Measurements from ENCODE around the gene SLC35F3.

The SLC35F3 gene

DNA sequence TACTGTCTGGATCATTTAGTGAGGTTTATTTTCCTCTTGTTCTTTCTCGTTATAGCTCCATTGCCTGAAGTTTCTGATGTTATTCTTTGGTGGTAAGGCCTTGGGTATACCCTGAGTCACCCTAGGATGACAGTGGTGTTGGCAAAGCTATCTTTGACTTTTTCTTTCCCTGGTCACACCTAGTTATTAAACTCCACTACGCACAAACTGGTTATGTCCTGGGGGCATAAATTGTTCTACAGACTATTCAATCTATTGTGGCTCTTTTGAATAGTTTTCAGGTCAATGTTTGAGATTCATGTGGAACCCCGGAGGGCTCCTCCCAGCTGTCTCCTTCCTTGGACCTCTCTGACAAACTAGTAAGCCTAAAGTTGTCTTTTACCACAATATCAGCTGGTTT lies 157.7 kb downstream of the SLC35F3 start:
- DNase-seq, result no peak

DNA sequence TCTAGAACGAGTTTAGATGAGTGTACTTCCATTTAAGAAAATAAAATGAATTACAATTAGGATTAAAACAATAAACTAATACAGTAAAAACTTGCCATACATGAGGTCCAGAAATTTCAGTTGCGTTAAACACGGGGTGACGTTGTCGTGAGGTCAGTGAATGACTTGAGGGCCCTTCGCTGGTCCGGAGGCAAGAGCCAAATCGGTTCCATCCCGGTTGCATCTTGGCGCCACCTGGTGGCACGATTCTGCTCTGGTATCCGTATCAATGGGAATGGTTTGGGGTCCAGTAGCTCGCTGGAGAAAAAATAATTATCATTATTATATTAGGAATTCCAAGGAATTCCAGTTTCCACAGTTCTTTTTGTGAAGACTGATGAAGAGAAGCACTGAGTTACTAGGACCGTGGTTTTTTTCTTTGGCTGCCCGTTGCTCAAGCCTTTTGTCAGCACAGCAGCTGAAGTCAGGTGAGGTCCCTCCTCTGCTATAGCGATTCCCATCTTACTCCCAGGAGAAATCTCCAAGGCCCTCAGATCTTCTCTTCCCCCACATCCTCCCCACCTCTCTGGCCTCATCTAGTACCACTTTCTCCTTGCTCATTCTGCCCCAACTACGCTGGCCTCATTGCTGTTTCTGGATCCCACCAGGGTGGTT lies 161.4 kb downstream of the SLC35F3 start:
- DNase-seq, result peak; percentile 77

DNA sequence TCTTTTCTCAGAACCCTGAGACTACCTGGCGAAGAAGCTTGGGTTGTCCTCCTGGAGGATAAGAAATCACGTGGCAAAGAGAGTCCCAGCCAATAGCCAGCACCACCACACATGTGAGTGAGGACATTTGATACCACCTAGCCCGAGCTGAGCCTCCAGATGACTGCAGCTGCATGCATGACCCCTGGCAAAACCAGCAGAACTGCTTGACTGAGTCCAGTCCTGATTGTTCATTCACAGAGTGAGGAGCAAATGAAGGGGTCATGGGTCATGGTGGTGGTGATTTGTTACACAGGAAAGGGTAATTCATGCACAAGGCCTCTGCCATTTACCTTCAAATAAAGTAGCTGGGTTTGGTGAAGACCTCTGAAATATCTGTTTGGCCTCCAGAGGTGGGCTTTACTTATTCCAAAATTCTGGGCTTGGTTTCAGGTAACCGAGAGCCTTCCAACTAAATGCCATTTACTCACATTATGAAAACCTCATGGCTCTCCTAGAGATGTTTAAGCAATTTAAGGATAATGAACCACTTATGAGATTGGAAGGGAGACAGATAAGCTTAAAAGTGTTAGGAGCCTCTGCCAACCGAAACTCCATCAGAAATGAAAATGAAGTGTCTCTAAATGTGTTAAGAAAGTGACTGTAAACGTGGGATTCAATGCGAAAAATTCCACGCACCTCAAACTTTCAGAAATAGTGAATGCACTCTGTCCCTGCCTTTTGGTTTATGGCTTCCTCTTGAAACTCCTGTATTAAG lies 163.3 kb downstream of the SLC35F3 start:
- DNase-seq, result no peak

DNA sequence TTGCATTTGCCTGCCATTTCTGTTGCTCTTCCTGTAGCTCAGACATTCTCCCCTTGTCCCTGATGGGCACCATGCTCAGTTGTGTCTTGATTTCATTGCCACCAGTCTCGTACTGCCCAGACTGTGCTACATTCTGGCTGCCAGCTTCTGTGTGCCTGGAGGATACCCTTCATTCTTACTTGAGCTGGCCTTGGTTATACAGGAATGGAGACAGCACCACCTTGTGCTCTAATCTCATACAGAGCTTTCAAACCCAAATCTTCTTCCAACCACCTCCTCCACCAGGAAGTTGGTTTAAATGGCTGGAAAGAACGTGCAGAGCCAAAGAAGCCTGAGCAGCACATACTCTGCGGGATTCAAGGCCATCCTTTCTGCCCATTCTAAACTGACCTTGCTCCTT lies 165.3 kb downstream of the SLC35F3 start:
- DNase-seq, result no peak

DNA sequence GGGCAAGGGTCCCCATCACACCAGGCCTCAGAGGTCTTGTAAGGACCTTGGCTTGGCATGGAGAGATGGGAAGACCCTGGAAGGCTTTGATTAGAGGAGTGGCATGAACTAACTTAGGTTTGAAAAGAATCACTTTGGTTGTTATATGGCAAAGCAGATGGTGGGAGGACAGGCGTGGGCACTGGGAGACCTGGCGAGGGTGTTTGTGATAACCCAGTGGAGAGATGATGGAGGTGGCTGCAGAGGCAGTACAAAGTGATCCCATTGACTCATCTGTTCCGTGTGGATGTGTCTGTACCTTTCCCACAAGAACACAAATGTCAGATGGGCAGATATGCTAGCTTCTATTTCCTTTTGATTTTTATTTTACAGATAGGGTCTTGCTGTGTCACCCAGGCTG lies 168.3 kb downstream of the SLC35F3 start:
- no peak for DNase-seq

DNA sequence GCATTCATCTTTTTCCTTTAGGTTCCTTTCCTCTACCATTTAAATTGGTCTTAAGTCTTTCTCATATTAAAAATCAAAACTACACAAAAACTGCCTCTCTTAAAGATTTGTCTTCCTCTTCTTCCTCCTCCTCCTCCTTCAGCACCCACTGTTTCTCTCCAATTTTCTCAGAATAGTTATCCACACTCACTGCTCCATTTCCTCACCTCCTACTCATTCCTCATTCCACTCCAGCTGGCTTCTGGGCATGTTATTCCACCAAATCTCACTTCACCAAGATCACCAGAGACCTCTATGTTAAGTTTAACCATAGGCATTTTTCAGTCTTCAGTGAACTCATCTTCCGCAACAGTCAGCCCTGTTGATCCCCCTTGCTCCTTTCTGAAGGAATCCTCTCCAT lies 173.7 kb downstream of the SLC35F3 start:
- DNase-seq, result no peak

DNA sequence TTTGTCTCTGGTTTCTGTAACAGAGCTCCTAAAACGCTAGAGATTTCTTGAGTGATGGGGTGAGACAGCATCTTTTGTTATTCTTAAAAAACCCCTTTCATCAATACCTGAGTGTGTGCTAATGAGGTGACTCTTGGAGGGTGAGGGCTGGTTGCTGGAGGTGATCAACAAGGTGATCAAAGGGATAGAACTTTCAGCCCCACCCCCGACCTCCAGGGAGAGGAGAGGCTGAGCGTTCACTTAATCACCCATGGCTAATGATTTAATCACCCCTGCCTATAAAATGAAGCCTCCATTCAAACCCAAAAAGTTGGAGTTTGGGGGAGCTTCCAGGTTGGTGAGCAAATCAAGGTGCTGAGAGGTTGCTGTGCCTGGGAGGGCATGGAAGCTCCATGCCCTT lies 175.4 kb downstream of the SLC35F3 start:
- no peak for DNase-seq

DNA sequence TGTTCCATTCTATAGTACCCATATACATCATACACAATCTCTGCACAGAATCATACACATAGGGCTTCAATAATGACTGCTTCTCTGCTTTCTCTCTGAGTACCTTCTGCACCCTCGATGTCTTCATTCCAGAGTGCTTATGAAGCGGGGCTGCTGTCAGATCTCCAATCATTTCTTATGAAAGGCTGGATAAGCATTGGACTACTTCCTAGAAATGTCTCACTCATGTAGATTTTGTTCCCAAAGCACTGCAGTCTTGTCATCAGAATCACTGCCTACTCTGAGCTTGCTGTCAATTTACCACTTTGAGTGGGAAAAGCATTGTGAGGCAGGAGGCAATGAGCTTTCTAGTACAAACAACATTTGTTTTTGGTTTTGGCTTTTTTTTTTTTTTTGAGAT lies 179.0 kb downstream of the SLC35F3 start:
- DNase-seq, result no peak

DNA sequence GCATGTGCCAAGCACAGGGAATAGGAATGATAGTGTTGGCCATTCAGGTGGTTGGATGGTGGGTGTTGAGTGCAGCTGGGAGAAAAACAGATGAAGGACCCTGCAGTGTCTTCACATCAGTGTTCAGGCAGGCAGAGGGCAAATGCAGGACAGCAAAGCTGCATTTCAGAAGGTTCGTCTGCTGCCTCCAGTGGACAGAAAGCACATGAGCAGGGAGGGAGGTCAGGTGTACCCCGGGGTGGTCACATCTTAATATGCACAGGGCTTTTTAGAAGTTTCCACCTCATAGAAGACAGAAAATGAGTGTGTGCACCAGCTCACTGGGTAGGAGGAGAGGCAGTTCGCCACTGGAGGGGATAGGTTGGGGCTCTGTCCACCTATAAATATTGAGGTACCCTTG lies 184.9 kb downstream of the SLC35F3 start:
- DNase-seq, result no peak

DNA sequence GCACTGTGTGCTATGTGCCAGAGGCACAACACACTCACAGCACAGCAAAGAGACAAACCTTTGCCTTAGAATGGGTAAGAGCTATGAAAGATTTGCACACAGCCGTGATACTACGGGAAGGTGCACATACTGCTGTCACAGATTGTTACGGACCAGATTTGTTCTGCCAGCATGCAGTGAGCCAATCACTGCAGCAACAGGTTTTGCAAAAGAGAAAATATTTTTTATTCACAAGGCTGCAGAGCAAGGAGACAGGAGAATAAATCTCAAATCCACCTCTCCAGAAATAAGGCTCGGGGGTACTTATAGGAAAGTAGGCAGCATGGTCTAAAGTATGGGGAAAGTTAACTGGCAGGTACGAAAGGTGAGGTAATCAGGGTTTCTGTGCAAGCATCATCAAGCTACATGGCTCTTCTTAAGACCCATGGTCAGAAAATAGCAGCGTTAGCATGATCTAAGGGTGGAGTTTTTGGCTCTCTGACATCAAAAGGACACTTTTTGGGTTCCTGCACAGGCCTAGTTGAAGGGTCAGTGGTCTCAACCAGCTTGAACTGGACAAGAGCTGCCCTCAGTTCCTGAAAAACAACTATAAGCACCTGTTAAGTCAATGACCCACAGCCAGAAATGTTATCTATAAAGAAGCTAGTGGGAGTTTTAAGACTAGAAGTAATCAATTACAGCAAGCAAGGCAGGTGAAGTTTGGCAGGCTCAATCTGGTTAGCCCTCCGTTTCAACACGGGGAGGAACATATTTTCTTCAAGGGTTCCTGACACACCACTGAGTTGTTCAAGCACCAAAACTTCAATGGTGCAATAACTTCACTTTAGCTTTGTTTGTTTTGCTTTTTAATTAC lies 186.0 kb downstream of the SLC35F3 start:
- no peak for DNase-seq

DNA sequence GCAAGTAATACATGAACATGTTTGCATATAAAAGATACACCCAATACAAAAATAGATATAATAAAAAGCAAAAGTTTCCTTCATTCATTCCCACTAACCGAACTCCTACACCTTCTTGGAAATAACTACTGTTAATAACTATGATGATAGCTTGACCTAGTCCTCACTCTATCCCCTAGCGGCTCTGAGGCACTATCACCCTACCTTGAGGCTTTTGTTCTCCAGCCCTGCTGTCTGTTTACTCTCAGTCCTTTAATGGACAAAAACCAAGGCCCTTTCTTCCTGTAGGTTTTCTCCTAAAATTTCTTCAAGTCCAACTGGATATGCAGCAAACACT lies 186.6 kb downstream of the SLC35F3 start:
- DNase-seq, result no peak

DNA sequence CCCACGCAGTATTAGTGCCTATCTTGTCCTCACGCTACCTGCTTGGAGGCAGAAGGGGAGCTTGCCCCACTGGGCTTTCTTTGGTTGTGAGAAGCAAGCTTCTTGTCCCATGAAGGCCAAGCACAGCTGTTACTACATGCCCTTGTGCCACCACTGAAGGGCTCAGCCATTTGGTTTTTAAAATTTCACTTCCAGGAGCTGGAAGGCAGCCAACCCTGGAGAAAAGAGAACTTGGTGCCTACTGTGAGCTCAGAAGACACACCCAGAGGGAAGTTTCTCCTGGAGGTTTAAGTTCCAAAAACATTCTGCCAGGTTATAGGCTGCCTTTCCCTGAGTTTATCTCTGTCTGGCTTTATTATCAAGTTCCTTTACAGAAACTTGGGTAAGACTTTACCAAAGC lies 187.4 kb downstream of the SLC35F3 start:
- DNase-seq, result no peak

DNA sequence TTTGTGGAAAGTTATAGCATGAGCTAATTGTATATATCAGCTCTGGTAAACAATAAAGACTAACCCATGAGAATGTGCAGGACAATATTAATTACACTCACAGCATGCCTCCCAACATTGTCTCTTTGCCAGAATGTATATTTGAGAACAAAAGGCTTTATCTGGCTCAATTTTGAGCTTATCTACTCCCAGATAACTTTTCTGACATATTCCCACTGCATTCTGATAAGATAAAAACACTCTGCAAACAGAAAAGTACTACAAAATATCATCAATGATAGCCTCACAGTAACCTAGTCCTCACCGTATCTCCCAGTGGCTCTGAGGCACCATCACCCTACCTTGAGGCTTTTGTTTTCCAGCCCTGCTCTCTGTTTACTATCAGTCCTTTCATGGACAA lies 188.6 kb downstream of the SLC35F3 start:
- DNase-seq, result no peak

DNA sequence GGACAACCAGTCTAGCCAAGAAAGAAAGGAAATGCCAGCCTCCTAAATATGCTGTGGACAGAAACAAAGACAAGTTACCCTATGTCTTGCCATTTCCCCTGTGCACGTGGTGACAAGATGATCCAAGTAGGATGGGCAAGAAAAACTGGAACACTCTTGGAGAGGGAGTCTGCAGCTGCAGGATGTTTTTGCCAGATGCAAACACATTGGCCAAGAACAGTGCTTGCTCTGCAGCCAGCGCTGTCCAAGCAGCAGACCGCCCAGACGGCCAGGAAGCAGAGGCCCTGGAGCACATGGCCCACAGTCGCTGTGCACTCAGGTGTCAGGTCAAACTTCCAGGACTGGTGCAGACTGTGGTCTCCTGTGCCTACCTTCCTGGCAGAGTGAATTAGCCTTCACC lies 189.3 kb downstream of the SLC35F3 start:
- DNase-seq, result no peak

DNA sequence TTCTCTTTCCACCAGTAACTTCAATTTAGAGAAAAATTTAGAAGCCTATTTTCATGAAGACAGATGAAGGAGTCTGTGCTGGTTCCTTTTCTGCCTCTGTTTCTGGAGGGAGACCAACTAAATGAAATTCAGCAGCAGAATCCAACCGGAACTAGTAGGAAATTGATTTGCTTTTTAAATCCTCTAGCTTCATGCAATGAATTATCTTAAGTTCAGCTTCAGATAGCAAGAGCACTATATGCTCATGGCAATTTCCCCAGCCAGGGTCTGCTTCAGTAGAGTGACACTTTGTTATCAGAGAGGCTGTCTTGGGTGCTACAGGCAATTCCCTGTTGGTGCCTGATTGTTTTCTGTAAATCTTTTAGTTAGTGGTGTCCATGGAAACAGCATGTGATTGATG lies 189.7 kb downstream of the SLC35F3 start:
- no peak for DNase-seq

DNA sequence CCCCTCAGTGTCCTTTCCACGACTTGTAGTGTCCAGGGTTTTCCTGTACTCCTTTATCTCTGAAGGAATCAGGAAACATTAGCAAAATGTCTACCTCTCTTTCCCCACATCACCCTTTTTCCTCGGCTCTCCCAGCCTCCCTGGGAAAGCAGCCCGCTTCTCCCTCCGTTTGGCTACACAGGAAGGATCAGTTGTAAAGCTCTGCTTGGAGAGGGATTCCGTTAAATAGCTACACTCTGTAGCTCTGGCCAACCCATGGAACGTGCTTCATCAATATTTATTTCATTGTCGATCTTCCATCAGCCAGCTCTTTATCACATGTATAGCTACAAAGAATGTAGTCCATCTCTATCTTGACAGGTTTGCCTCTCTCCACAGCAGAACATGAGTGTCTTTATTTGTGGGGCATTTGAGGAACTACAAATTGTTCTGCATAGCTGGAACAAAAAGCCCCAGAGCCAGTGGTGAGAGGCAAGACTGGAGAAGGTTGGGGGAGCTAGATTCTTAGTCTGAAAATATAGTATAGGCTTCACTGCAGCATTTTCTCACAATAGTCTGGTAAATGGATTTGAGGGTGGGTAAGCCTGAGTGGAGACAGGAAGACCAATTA lies 191.8 kb downstream of the SLC35F3 start:
- DNase-seq, result no peak

DNA sequence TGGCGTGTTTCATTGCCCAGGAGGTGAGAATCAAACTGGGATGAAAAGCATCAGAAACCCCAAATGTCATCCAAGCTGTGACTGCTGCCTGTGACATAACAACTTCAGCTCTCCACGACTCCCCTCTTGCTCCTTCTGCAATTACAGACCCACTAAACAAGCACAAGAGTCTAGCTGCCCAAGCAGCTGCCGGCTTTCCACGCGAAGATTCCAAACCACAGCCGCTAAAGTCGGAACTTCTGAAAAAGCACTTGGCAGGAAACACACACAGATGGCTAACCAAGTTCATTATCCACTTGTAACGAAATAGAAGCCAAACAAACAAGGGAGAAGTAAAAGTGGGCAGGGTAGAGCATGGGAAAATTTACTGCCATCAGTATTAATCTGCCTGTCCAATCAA lies 198.1 kb downstream of the SLC35F3 start:
- no peak for DNase-seq

DNA sequence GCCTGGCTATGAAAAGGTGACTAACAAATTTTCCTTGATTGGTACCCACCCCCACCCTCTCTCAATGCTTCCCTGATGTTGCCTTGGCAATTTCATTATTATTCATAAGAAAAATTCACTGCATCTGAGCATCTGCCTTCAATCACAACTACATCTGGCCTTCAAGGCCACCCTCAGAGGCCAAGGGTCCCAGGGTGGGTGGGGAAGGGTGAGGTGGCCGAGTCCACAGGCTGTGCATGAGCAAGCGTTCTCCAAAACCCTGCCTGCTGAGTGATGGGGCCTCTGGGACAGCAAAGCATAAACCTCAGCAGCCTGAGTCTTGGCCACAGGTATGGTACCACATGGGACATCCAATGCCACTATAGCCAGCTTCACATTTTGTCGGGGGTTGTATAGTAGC lies 198.7 kb downstream of the SLC35F3 start:
- no peak for DNase-seq

DNA sequence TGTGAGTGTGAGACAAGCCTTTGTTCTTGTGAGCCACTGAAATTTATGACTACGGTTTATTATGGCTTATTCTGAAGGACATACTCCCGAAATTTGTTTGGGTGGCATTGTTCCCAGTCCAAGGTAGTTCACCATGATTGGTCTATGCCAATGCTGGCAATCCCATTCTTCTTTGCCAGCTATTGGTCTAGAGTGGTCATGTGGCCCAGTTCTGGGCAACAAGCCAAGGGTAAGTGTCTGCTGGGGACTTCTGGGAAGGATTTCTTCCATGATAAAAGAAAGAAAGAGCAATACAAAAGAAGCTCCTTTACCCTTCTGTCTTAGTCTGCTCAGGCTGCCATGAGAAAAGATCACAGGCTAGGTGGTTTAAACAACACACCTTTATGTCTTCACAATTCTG lies 201.6 kb downstream of the SLC35F3 start:
- DNase-seq, result no peak

DNA sequence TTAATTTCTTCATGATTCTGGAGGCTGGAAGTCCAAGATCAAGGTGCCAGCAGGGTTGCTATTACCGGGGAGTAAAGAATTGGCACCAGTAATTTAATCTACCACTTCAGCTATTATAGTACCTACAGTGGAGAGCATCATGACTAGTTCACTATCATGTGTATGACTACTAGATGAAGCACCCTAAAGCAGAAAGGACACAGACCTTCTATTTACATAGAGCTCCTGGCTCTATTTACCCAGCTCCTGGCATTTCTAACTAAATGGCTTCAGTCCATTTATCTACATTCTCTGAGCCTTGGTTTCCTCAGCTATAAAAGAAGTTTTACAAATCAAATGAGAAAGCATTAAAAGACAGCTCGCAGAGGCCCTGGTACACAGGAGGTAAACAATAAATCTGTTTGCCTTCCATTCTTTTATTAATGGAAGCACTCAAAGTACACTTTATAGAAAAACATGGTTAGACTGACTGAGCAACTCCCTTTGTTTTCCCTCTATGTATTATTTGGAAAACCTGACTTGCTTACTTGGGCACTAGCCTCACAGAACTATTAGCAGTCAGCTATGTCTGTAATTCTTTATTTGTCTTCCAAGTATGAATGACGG lies 203.0 kb downstream of the SLC35F3 start:
- peak; percentile 79 for DNase-seq

DNA sequence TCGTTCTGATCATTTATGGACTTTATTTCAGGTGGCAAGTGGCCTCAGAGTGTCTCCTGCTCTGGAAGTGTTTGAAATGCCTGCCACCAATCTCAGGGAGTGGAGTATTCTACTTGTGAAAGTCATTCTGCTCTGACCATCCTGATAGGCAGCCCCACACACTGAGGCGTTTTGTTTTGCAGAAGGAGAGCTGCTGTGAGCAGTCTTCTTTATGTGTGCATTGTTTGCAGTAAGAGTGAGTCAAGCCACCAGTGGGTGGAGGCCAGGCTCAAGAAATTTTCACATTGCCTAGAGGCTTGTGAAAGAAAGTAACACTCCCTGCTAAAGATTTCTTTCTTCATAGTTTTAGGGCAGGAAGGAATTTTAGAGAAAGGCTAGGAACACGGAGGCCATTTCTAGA lies 204.4 kb downstream of the SLC35F3 start:
- DNase-seq, result no peak

DNA sequence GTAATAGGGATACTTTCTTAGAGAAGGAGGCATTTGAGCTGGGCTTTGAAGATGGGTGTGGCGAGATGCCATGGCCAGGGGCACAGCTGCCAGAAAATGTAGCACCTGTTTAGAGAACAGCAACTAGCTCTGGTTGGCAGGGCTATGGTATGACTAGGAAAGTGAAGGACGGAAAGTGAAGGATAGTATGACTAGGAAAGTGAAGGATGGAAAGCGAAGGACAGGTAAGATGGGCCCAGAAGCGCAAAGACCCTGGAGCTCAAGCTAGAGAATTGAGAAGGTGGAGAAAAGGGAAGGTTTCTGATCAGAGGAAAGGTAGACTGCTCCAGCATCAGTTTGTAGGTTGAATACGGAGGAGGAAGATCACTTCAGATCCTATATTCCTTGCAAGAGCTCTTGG lies 205.4 kb downstream of the SLC35F3 start:
- DNase-seq, result no peak

DNA sequence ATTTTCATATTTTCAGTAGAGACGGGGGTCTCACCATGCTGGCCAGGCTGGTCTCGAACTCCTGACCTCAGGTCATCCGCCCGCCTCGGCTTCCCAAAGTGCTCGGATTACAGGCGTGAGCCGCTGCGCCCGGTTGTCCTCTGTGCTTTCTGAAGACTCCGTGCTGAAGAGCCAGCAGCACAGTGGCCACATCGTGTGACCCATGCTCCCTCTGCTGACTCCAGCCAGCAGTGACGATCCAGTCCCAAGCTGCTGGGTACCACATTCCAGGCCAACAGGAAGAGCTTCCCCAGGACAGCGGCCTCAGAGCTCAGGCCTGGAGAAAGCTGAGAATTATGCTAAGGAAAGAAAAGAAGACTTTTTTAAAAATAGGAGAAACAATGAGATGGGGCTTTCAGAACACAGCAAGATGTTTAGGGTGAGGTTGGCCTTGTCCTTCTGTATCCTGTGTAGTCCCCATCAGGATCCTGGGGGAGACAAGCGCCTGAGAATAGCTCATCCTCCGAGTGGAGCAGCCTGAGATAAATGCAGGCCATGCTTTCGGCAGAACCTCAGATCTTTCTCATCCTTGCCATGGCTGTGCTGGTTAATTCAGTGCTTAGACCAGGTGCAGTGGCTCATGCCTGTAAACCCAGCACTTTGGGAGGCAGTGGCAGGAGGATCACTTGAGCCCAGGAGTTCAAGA lies 207.1 kb downstream of the SLC35F3 start:
- peak; percentile 3 for DNase-seq

Measured in NCI-H2029 (cell line).